Ishikawa (cell line): Measurements from ENCODE around the gene ILKAP.

ENCODE experiments used
- CEBPB ChIP-seq: IDR thresholded peaks from 2 replicates; pipeline ENCODE4 v1.6.1; 2012
- CREB1 ChIP-seq: IDR thresholded peaks from 2 replicates; pipeline ENCODE4 v1.6.1; 2012; ENCODE audit warnings: low read depth
- EP300 ChIP-seq: IDR thresholded peaks from 2 replicates; pipeline ENCODE4 v1.6.1; 2012; ENCODE audit warnings: borderline replicate concordance
- FOXM1 ChIP-seq: IDR thresholded peaks from 2 replicates; pipeline ENCODE4 v1.6.1; 2012; ENCODE audit warnings: low read depth, borderline replicate concordance
- MAX ChIP-seq: IDR thresholded peaks from 2 replicates; pipeline ENCODE4 v1.6.1; 2012
- NFIC ChIP-seq: IDR thresholded peaks from 2 replicates; pipeline ENCODE4 v1.6.1; 2012
- RAD21 ChIP-seq: IDR thresholded peaks from 2 replicates; pipeline ENCODE4 v1.6.1; 2012; ENCODE audit warnings: low read depth
- TAF1 ChIP-seq: IDR thresholded peaks from 2 replicates; pipeline ENCODE4 v1.6.1; 2012; ENCODE audit warnings: low read depth, mild to moderate bottlenecking
- TCF12 ChIP-seq: IDR thresholded peaks from 2 replicates; pipeline ENCODE4 v1.6.1; 2012; ENCODE audit warnings: low read depth
- TEAD4 ChIP-seq: IDR thresholded peaks from 2 replicates; pipeline ENCODE4 v1.6.1; 2012
- YY1 ChIP-seq: IDR thresholded peaks from 2 replicates; pipeline ENCODE4 v1.6.1; 2012; ENCODE audit warnings: low read depth
- TF ChIP-seq, protein P1 (sequence below): IDR thresholded peaks from 2 replicates; pipeline ENCODE4 v1.6.1; 2012; ENCODE audit warnings: low read depth, mild to moderate bottlenecking

- TF ChIP-seq TCF12 (no peak), CEBPB (no peak), TEAD4 (no peak), EP300 (no peak), RAD21 (no peak), TAF1 (no peak), FOXM1 (no peak), YY1 (no peak), MAX (no peak), CREB1 (no peak), NFIC (no peak)
- TF ChIP-seq, protein P1, sequence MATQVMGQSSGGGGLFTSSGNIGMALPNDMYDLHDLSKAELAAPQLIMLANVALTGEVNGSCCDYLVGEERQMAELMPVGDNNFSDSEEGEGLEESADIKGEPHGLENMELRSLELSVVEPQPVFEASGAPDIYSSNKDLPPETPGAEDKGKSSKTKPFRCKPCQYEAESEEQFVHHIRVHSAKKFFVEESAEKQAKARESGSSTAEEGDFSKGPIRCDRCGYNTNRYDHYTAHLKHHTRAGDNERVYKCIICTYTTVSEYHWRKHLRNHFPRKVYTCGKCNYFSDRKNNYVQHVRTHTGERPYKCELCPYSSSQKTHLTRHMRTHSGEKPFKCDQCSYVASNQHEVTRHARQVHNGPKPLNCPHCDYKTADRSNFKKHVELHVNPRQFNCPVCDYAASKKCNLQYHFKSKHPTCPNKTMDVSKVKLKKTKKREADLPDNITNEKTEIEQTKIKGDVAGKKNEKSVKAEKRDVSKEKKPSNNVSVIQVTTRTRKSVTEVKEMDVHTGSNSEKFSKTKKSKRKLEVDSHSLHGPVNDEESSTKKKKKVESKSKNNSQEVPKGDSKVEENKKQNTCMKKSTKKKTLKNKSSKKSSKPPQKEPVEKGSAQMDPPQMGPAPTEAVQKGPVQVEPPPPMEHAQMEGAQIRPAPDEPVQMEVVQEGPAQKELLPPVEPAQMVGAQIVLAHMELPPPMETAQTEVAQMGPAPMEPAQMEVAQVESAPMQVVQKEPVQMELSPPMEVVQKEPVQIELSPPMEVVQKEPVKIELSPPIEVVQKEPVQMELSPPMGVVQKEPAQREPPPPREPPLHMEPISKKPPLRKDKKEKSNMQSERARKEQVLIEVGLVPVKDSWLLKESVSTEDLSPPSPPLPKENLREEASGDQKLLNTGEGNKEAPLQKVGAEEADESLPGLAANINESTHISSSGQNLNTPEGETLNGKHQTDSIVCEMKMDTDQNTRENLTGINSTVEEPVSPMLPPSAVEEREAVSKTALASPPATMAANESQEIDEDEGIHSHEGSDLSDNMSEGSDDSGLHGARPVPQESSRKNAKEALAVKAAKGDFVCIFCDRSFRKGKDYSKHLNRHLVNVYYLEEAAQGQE: no peak
Measured at GRCh38 chr2:238146884-238147544, 56.5 kb downstream of the ILKAP start.
